Chondrocyte (in vitro differentiated cells): ENCODE measurements around the gene CEP70. TPM values are rescaled to one million over a fixed set of nuclear protein-coding genes. Genes with fewer than 3 reads are reported as not detected.

ENCODE experiments used
- DNase-seq: peaks from one replicate; pipeline ENCODE4 v3.0.0; 2021; ENCODE audit warnings: mixed read lengths, low spot score
- H3K27ac Mint-ChIP-seq: one replicate; pipeline ENCODE4 v1.8.0; 2021; ENCODE audit warnings: mild to moderate bottlenecking, moderate library complexity, mixed read lengths; ENCODE audit not compliant: unreplicated experiment
- H3K27me3 Mint-ChIP-seq: 2 replicates; pipeline ENCODE4 v1.8.0; 2021; ENCODE audit warnings: low read depth, mixed read lengths
- H3K36me3 Mint-ChIP-seq: 2 replicates; pipeline ENCODE4 v1.8.0; 2021; ENCODE audit warnings: low read depth, mixed read lengths
- H3K4me1 Mint-ChIP-seq: 2 replicates; pipeline ENCODE4 v1.8.0; 2021; ENCODE audit warnings: low read depth, mild to moderate bottlenecking, mixed read lengths
- H3K4me3 Mint-ChIP-seq: one replicate; pipeline ENCODE4 v1.8.0; 2021; ENCODE audit warnings: mild to moderate bottlenecking, moderate library complexity, mixed read lengths; ENCODE audit not compliant: unreplicated experiment
- H3K9me3 Mint-ChIP-seq: 2 replicates; pipeline ENCODE4 v1.8.0; 2021; ENCODE audit warnings: low read depth, mixed read lengths
- total RNA-seq: library from RNA; stranded (reverse); gene quantifications from 3 replicates; pipeline ENCODE4 v1.2.1, GENCODE V29; 2021
- TF ChIP-seq, protein P1 (sequence below): fragments of 200-600 bp; sonication (generic); IDR thresholded peaks from 2 replicates; pipeline ENCODE4 v1.5.0; 2021; ENCODE audit warnings: antibody characterized with exemption, mild to moderate bottlenecking, moderate library complexity

CEP70 gene
- total RNA-seq, 1 donor from 2014 or later = 12.9 TPM

DNA sequence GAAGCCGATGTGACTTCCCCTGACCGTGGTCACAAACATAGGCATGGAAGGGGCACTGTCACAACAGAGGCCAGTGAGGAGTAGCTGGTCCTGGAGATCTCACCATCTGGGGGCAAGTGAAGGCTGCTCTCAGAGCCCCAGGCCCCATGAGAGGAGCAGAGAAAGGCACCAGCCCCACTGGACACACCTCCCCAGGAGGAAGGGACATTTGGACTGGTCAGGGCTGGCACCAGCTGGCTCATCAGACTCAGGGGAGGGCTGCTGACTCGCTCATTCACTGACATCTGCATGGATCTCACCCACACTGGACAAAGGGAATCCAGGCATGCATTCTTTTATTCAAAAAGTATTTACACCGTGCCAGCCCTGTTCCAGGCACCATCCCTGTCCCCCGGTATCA, 132.8 kb downstream of the CEP70 start:
- peaks cover 1% of the 10 kb centered on the region for H3K36me3 Mint-ChIP-seq
- DNase-seq = no peak
- H3K27ac Mint-ChIP-seq = no peak overlapping the region
- H3K4me3 Mint-ChIP-seq = no peak overlapping the region
- TF ChIP-seq, protein P1, sequence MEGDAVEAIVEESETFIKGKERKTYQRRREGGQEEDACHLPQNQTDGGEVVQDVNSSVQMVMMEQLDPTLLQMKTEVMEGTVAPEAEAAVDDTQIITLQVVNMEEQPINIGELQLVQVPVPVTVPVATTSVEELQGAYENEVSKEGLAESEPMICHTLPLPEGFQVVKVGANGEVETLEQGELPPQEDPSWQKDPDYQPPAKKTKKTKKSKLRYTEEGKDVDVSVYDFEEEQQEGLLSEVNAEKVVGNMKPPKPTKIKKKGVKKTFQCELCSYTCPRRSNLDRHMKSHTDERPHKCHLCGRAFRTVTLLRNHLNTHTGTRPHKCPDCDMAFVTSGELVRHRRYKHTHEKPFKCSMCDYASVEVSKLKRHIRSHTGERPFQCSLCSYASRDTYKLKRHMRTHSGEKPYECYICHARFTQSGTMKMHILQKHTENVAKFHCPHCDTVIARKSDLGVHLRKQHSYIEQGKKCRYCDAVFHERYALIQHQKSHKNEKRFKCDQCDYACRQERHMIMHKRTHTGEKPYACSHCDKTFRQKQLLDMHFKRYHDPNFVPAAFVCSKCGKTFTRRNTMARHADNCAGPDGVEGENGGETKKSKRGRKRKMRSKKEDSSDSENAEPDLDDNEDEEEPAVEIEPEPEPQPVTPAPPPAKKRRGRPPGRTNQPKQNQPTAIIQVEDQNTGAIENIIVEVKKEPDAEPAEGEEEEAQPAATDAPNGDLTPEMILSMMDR = no peak
- peaks cover 6% of the 10 kb centered on the region for H3K4me1 Mint-ChIP-seq
- no peaks in the 10 kb centered on the region for H3K27me3 Mint-ChIP-seq
- H3K9me3 Mint-ChIP-seq = no peaks in the 10 kb centered on the region

- H3K36me3 Mint-ChIP-seq = peaks cover 1% of the 10 kb centered on the region
Observed at GRCh38 chr3:138460536-138461205, 133.4 kb downstream of the CEP70 start.

DNA sequence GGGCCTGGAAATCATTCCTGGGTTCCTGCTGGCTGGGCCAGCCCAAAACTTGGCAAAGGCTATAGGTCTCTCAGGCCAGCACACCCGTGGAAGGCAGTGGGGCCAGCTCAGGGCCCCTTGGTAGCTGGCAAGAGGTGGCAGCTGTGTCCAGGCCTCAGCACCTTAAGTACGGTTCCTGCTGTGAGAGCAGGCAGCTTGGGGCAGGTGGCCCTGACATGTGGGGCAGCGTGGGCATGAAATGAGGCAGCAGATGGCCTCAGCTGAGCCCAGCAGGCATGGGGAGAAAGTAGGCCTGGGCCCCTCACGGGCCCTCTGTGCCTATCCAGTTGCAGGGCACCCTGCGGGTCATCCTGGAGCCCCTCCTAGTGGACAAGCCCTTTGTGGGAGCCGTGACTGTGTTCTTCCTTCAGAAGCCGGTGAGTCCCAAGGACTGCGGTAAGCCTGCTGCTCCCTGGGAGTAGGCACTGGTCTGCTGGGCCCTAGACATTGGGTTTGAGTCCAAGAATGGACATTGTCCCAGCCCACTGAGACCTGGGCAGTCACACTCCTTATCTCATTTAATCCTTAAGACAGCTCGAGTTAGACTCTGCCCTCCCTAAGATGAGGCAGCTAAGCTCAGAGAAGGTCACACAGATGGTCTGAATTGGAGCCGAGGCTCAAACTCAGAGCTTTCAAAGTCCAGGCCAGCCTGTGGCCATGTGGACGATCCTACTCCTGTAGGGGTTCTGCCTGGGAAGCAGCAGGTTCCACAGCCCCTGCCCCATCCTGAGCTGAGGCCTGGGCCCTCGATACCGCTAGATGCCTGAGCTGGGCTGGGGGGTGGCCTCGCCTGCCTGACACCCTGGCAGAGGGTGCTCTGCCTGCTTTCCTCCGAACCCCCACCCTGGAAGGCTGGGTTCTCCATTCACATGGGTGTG, 134.2 kb downstream of the CEP70 start:
- TF ChIP-seq, protein P1 = no peak
- DNase-seq = no peak
- Mint-ChIP-seq H3K9me3 (no peaks in the 10 kb centered on the region), H3K27me3 (peaks cover 6% of the 10 kb centered on the region), H3K4me3 (no peak overlapping the region), H3K4me1 (peaks cover 8% of the 10 kb centered on the region), H3K36me3 (peaks cover 1% of the 10 kb centered on the region), H3K27ac (no peak overlapping the region)

More at GRCh38 chr3:138460536-138461205, 133.4 kb downstream of the CEP70 start:
- H3K27me3 Mint-ChIP-seq = peaks cover 2% of the 10 kb centered on the region
- no peak overlapping the region for H3K4me3 Mint-ChIP-seq
- DNase-seq = no peak
- H3K9me3 Mint-ChIP-seq = no peaks in the 10 kb centered on the region
- H3K4me1 Mint-ChIP-seq = peaks cover 8% of the 10 kb centered on the region
- TF ChIP-seq, protein P1 = no peak
- H3K27ac Mint-ChIP-seq = no peak overlapping the region

- Mint-ChIP-seq H3K27ac (no peak overlapping the region), H3K4me3 (no peak overlapping the region), H3K36me3 (peaks cover 1% of the 10 kb centered on the region), H3K27me3 (peaks cover 6% of the 10 kb centered on the region), H3K4me1 (peaks cover 8% of the 10 kb centered on the region), H3K9me3 (no peaks in the 10 kb centered on the region)
- TF ChIP-seq, protein P1 = no peak
- DNase-seq = no peak
Observed at GRCh38 chr3:138458774-138459499, 135.1 kb downstream of the CEP70 start.
